Gastroesophageal sphincter (tissue), 4 donors: ENCODE results near the gene ADAMTS12. TPM values are rescaled to one million over a fixed set of nuclear protein-coding genes. Genes with fewer than 3 reads are reported as not detected.

ENCODE experiments used
- ATAC-seq: fragments of 150-250 bp; one replicate; pipeline ENCODE4 v1.9.1; 2016; ENCODE audit warnings: mild to moderate bottlenecking, moderate library complexity
- H3K27ac ChIP-seq, 4 donors: fragments of 200-600 bp; sonication (generic) in 3 of 4; 1 replicate in 3 of 4; 2 replicates in 1 of 4; pipeline ENCODE4 v1.5.1; 2016 to 2019
- H3K27me3 ChIP-seq: fragments of 200-600 bp; sonication (generic); one replicate; pipeline ENCODE4 v1.5.1; 2019
- H3K36me3 ChIP-seq, 2 donors: fragments of 200-600 bp; sonication (generic); one replicate each; pipeline ENCODE4 v1.5.1; 2019; ENCODE audit warnings: control low read depth in 1 of 2
- H3K4me1 ChIP-seq, 3 donors: fragments of 200-600 bp; sonication (generic); 1 replicate in 2 of 3; 2 replicates in 1 of 3; pipeline ENCODE4 v1.5.1; 2016 to 2019; ENCODE audit warnings: control low read depth in 2 of 3
- H3K4me3 ChIP-seq, 2 donors: fragments of 200-600 bp; sonication (generic); one replicate each; pipeline ENCODE4 v1.5.1; 2019; ENCODE audit warnings: mild to moderate bottlenecking in 1 of 2, moderate library complexity in 1 of 2
- H3K9me3 ChIP-seq, 3 donors: fragments of 200-600 bp; sonication (generic); one replicate each; pipeline ENCODE4 v1.5.1; 2017 to 2019; ENCODE audit warnings: control low read depth in 2 of 3
- EP300 ChIP-seq: sonication (generic); formaldehyde crosslinking; IDR thresholded peaks from one replicate; pipeline ENCODE4 v1.6.1; 2017; ENCODE audit warnings: antibody characterized with exemption, mild to moderate bottlenecking
- POLR2A ChIP-seq, 2 donors: fragments of 450-650 bp; IDR thresholded peaks; one replicate each; pipeline ENCODE4 v1.6.1; 2017; ENCODE audit warnings: antibody characterized with exemption in 2 of 2, mild to moderate bottlenecking in 2 of 2, moderate library complexity in 1 of 2
- POLR2AphosphoS5 ChIP-seq: sonication (generic); formaldehyde crosslinking; IDR thresholded peaks from one replicate; pipeline ENCODE4 v1.6.1; 2017; ENCODE audit warnings: antibody characterized with exemption
- WGBS, 2 donors: methylation state at CpG; one replicate each; pipeline ENCODE4 v1.1.5; 2018; ENCODE audit warnings: low coverage in 1 of 2; 5-methylcytosine and 5-hydroxymethylcytosine counted together
- total RNA-seq, 4 donors: library from RNA; depleted of rRNA; stranded (reverse); fragments of >200 nt; gene quantifications; one replicate each; pipeline ENCODE4 v1.1.0, GENCODE V29; 2016
- TF ChIP-seq, protein P1 (sequence below), 4 experiments: fragments of 200-600 bp in 2 of 4; fragments of 450-650 bp in 2 of 4; sonication (generic) in 1 of 4; IDR thresholded peaks; one replicate each; pipeline ENCODE4 v1.5.1; 2017 to 2019; ENCODE audit warnings: antibody characterized with exemption in 4 of 4, mild to moderate bottlenecking in 2 of 4, moderate library complexity in 2 of 4

ADAMTS12 gene
- total RNA-seq, 4 donors from 2014 or later, result 2.6 to 6.5 (median 5.2) TPM

GRCh38 chr5:33696411-33696810 is 195.4 kb downstream of the ADAMTS12 start:
- Histone ChIP-seq H3K9me3 (peaks cover 0 to 10% (median 0%) of the 10 kb centered on the region in 3 donors), H3K27me3 (no peaks in the 10 kb centered on the region), H3K27ac (no peak overlapping the region), H3K4me3 (no peak overlapping the region), H3K4me1 (no peaks in the 10 kb centered on the region), H3K36me3 (no peaks in the 10 kb centered on the region)
- WGBS, 2 donors, result 68 to 100% methylated on average over 2 to 3 of the region's 3 CpGs
- no peak for ATAC-seq
- TF ChIP-seq POLR2AphosphoS5, result no peak
- TF ChIP-seq EP300, result no peak
- TF ChIP-seq POLR2A (IDR thresholded peaks at IDR 0.05), result no peak
- TF ChIP-seq, protein P1, sequence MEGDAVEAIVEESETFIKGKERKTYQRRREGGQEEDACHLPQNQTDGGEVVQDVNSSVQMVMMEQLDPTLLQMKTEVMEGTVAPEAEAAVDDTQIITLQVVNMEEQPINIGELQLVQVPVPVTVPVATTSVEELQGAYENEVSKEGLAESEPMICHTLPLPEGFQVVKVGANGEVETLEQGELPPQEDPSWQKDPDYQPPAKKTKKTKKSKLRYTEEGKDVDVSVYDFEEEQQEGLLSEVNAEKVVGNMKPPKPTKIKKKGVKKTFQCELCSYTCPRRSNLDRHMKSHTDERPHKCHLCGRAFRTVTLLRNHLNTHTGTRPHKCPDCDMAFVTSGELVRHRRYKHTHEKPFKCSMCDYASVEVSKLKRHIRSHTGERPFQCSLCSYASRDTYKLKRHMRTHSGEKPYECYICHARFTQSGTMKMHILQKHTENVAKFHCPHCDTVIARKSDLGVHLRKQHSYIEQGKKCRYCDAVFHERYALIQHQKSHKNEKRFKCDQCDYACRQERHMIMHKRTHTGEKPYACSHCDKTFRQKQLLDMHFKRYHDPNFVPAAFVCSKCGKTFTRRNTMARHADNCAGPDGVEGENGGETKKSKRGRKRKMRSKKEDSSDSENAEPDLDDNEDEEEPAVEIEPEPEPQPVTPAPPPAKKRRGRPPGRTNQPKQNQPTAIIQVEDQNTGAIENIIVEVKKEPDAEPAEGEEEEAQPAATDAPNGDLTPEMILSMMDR (IDR thresholded peaks at IDR 0.05), result no peak

DNA sequence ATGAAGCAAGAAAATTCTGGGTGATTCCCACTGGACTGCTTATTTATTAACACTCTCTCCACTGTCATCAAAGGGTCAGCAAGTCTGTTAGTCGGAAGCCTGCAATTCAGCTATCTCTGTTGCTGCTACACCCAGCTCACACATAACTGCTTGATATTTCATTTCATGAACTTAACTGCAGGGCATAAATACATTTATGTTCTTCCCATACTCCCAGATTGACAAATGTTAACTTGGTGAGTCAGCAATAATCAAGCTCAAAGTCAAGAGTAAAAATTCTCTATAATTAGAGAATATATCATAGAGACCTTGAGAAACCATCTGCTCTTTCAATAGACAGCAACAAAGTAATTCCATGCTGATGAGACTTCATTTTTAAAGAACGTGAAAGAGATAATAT is 198.8 kb downstream of the ADAMTS12 start:
- WGBS, 2 donors, result 87 to 89% methylated on average over 2 of the region's 2 CpGs
- ATAC-seq, result no peak
- TF ChIP-seq POLR2A (IDR thresholded peaks at IDR 0.05) (no peak), EP300 (no peak), POLR2AphosphoS5 (no peak)
- TF ChIP-seq, protein P1 (IDR thresholded peaks at IDR 0.05), result no peak
- Histone ChIP-seq H3K4me3 (no peak overlapping the region), H3K27me3 (no peaks in the 10 kb centered on the region), H3K36me3 (no peaks in the 10 kb centered on the region), H3K9me3 (peaks cover 0 to 10% (median 0%) of the 10 kb centered on the region in 3 donors), H3K27ac (no peak overlapping the region), H3K4me1 (peaks cover 0 to 13% (median 7%) of the 10 kb centered on the region in 3 donors)

GRCh38 chr5:33691856-33692255 is 199.9 kb downstream of the ADAMTS12 start:
- Histone ChIP-seq H3K27ac (no peak overlapping the region), H3K36me3 (no peaks in the 10 kb centered on the region), H3K4me3 (no peak overlapping the region), H3K4me1 (peaks cover 0 to 17% (median 9%) of the 10 kb centered on the region in 3 donors), H3K9me3 (peaks cover 0 to 10% (median 0%) of the 10 kb centered on the region in 3 donors), H3K27me3 (no peaks in the 10 kb centered on the region)
- no peak for ATAC-seq
- TF ChIP-seq POLR2A (IDR thresholded peaks at IDR 0.05) (no peak), POLR2AphosphoS5 (no peak), EP300 (no peak)
- TF ChIP-seq, protein P1 (IDR thresholded peaks at IDR 0.05), result no peak

DNA sequence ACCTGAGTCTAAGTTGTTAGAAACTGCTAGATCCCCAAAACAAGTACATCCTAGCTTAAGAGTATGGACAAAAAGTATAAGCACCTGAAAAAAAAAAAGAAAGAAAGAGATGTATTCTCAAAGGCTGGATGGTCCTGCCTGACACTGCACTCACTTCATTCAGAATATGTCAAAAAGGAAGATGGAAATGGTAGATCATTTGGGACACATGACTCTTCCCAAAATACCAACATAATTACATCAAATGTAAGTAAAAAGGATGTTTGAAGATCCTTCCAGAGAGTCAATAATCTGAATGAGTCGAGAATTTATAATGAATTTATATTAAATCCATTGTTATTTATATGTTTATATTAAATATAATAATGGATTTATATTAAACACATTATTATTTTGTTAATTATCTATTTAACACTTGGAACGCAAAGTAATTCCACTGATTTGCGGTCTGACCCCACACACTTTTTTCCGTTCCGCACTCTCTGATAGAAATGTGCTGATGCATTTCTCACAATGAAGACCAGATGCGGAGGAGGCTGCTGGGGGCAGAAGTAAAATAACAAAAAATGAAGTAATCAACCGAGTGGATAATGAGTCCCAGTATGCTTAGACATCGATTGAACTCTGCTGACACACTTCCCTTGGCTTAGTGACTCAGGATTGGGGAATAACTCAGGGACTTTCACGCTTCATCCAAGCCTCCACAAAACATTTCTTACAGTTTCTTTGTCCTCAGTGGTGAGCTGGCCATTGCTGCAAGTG is 201.2 kb downstream of the ADAMTS12 start:
- Histone ChIP-seq H3K4me3 (no peak overlapping the region), H3K4me1 (peaks cover 0 to 17% (median 9%) of the 10 kb centered on the region in 3 donors), H3K27ac (no peak overlapping the region), H3K36me3 (no peaks in the 10 kb centered on the region), H3K27me3 (no peaks in the 10 kb centered on the region), H3K9me3 (peaks cover 0 to 10% (median 0%) of the 10 kb centered on the region in 3 donors)
- WGBS, 2 donors, result 74 to 76% methylated on average over 9 of the region's 9 CpGs
- peak; percentile 52 for ATAC-seq
- TF ChIP-seq POLR2AphosphoS5, result no peak
- TF ChIP-seq POLR2A (IDR thresholded peaks at IDR 0.05), result no peak
- TF ChIP-seq EP300, result no peak
- TF ChIP-seq, protein P1 (IDR thresholded peaks at IDR 0.05), result no peak

- Histone ChIP-seq H3K4me3 (no peak overlapping the region), H3K27me3 (no peaks in the 10 kb centered on the region), H3K9me3 (peaks cover 0 to 2% (median 0%) of the 10 kb centered on the region in 3 donors), H3K27ac (no peak overlapping the region), H3K36me3 (no peaks in the 10 kb centered on the region), H3K4me1 (peaks cover 0 to 17% (median 9%) of the 10 kb centered on the region in 3 donors)
- peak; percentile 20 for ATAC-seq
- TF ChIP-seq EP300 (no peak), POLR2A (IDR thresholded peaks at IDR 0.05) (no peak), POLR2AphosphoS5 (no peak)
- TF ChIP-seq, protein P1 (IDR thresholded peaks at IDR 0.05), result no peak
- WGBS, 2 donors, result 10 to 60% methylated on average over 2 to 3 of the region's 4 CpGs
Measured at GRCh38 chr5:33688526-33688925, 203.3 kb downstream of the ADAMTS12 start.
